ENCODE results near the gene TMEM134.

GRCh38 chr11:67437809-67438157 lies 31.3 kb downstream of the TMEM134 start:
- TF ChIP-seq CTCF (IDR thresholded peaks at IDR 0.05; ENCODE audit: insufficient read depth, low read depth, low read length) (no peak), EZH2 (IDR thresholded peaks at IDR 0.05; ENCODE audit: insufficient read depth, low read length) (no peak)
